Measurements from ENCODE around the gene MPPE1. TPM values are rescaled to one million over a fixed set of nuclear protein-coding genes. Genes with fewer than 3 reads are reported as not detected.
"Not testable (repeated sequence)": the region's sequence is repeated elsewhere in the genome, so short reads cannot be mapped to it uniquely, and the experiment has no call there.

Gene MPPE1
- polyA plus RNA-seq, 1 experiment, result 21.9 TPM

DNA sequence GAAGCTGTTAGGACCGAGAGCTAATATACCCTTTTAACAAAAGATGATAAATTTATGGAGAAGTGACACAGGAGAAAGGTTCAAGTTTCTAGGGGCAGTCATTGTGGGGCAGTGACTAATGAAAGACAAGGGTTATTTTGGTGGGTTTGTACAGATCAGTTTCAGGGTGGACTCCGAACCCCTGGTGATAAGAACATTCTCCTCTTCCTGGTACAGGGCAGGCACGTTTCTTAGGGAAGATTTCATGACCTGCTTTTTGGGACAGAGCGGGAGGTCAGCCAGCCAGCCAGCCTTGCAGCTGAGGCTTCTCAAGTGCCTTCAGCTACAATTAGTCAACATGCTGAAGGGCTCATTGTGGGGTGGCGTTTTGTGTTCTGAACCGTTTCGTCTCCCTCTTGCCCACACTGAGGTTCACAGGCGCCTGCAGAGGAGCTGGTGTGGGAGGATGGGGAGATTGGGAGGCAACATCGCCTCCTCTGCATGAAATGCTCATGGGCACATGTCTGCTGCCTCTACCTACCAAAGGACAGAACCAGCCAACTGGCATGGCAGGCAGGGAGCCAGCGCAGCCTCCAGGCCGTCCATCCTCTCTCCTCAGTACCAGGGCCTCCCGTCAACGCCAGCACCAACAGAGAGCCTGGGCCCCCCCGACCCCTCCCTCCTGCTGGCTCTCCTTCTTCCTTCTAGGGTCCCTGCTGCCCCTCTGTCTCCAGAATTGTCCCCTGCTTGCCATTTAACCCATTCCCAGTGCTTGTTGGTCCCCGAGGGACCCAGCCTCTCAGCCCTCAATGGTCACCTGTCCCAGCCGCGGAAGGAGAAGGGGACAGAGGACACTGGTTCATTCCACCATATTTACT, 47.3 kb downstream of the MPPE1 start:
- Histone ChIP-seq H3K27ac (ENCODE audit: low read depth, low read length) (no peak overlapping the region), H3K9me3 (ENCODE audit: control insufficient read depth, insufficient read depth, low read length) (no peaks in the 10 kb centered on the region; the same call in 1 of the 2 replicates), H3K27me3 (ENCODE audit: control insufficient read depth, insufficient read depth, low read length) (no peaks in the 10 kb centered on the region), H3K4me3 (ENCODE audit: low read depth, low read length) (no peak overlapping the region)
- ChIA-PET CTCF (interaction anchor here (1.5 kb wide), 1 partner anchor 77 kb away, joined by 5 read pairs; no protein-coding TSS in a partner anchor), POLR2A (interaction anchor here (0.6 kb wide), 1 partner anchor 13 kb away, joined by 3 read pairs; no protein-coding TSS in a partner anchor)
- TF ChIP-seq, protein P1, sequence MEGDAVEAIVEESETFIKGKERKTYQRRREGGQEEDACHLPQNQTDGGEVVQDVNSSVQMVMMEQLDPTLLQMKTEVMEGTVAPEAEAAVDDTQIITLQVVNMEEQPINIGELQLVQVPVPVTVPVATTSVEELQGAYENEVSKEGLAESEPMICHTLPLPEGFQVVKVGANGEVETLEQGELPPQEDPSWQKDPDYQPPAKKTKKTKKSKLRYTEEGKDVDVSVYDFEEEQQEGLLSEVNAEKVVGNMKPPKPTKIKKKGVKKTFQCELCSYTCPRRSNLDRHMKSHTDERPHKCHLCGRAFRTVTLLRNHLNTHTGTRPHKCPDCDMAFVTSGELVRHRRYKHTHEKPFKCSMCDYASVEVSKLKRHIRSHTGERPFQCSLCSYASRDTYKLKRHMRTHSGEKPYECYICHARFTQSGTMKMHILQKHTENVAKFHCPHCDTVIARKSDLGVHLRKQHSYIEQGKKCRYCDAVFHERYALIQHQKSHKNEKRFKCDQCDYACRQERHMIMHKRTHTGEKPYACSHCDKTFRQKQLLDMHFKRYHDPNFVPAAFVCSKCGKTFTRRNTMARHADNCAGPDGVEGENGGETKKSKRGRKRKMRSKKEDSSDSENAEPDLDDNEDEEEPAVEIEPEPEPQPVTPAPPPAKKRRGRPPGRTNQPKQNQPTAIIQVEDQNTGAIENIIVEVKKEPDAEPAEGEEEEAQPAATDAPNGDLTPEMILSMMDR (IDR thresholded peaks at IDR 0.05; ENCODE audit: low read depth, low read length), result no peak
- DNase-seq (ENCODE audit: low read depth, low spot score), result no peak

DNA sequence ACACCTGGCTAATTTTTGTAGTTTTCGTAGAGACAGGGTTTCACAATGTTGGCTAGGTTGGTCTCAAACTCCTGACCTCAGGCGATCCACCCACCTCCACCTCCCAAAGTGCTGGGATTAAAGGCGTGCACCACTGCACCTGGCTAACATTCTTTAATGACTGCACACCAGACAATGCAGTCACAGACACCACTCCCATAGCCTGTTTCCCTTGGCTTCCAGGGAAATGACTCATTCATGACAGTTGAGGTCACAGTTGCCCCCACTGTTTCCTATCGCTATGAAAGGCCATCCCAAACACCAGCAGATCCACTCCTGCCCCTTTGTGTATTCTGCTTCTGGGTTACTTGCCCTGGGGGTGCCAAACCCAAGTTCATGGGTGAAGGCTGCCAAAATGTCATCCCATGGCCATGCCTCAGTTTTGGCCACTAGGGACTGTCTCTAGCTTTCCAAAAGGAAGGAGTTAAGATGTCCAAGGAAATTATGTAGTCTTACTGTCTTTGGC, 48.2 kb downstream of the MPPE1 start:
- peak; percentile 21 for DNase-seq (ENCODE audit: low read depth, low spot score)
- no peaks in the 10 kb centered on the region; the same call in 1 of the 2 replicates for H3K9me3 ChIP-seq (ENCODE audit: control insufficient read depth, insufficient read depth, low read length)
- no peak overlapping the region for H3K27ac ChIP-seq (ENCODE audit: low read depth, low read length)
- H3K27me3 ChIP-seq (ENCODE audit: control insufficient read depth, insufficient read depth, low read length), result no peaks in the 10 kb centered on the region
- TF ChIP-seq, protein P1 (IDR thresholded peaks at IDR 0.05; ENCODE audit: low read depth, low read length), result peak; percentile 23; the same call in 1 of the 2 replicates
- no peak overlapping the region for H3K4me3 ChIP-seq (ENCODE audit: low read depth, low read length)
- ChIA-PET CTCF (interaction anchor here (1.5 kb wide), 1 partner anchor 78 kb away, joined by 5 read pairs; no protein-coding TSS in a partner anchor), POLR2A (interaction anchor here (0.6 kb wide), 1 partner anchor 14 kb away, joined by 3 read pairs; no protein-coding TSS in a partner anchor)

DNA sequence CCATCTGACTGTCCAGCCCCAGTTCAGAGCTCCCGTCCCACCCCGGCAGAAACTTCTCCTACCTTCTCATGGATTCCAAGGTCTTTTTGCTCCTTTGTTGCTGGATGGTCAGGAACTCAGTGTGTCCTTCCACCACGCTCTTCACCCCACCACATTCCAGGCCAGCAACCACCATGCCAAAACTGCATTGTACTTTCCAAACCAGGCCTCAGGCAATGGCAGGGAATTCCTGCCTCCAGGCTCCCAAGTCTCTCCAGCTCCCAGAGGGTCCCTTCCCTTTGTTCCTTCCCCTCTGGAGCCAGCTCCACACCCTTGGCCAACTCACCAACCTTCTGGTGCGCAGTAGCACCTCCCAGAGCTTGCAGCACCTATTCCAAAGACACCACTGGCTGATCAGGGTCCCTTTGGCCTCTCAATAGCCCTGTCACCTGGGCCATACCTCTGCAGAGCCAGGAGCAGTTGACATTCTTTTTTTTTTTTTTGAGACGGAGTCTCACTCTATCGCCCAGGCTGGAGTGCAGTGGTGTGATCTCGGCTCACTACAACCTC, 48.8 kb downstream of the MPPE1 start:
- H3K27me3 ChIP-seq (ENCODE audit: control insufficient read depth, insufficient read depth, low read length), result no peaks in the 10 kb centered on the region
- TF ChIP-seq, protein P1 (IDR thresholded peaks at IDR 0.05; ENCODE audit: low read depth, low read length), result no peak
- ChIA-PET POLR2A (no interaction called here), CTCF (interaction anchor here (0.6 to 1.0 kb wide), 2 partner anchors 126 to 136 kb away, joined by 3 to 4 read pairs; no protein-coding TSS in a partner anchor)
- no peaks in the 10 kb centered on the region; the same call in 1 of the 2 replicates for H3K9me3 ChIP-seq (ENCODE audit: control insufficient read depth, insufficient read depth, low read length)
- no peak for DNase-seq (ENCODE audit: low read depth, low spot score)
- no peak overlapping the region for H3K27ac ChIP-seq (ENCODE audit: low read depth, low read length)
- H3K4me3 ChIP-seq (ENCODE audit: low read depth, low read length), result no peak overlapping the region

DNA sequence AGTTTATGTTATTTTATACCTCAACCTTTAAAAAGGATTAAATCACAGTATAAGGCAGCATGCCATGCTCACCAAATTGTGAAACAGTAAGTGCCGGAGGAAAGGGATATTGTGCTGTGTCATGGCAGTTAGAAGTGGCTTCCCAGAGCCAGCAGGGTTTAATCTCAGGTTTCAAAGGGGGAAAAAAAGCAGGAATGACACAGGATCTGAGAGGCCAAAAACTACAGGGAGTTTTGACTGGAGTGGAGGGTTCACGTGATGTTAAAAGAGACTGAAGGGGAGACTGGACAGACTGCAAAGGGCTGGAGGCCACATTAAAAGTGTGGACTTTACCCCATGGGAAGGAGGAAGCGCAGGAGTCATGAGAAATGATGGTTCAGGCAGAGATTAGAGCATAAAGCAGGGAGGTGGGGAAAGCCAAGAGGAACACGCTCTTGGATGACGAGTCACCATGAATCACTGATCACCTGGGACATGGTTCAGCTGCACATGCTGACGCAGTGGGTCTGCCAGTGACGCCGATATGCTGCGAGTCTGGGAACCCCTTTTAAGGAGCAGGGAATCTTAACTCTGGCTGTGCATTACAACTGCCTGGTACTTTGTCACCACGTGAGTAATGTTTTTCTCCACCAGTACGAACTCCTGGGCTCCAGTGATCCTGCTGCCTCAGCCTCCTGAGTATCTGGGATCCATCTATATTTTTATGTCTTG, 50.8 kb downstream of the MPPE1 start:
- Histone ChIP-seq H3K9me3 (ENCODE audit: control insufficient read depth, insufficient read depth, low read length) (no peaks in the 10 kb centered on the region; the same call in 1 of the 2 replicates), H3K27ac (ENCODE audit: low read depth, low read length) (peak overlapping the region; percentile 100), H3K4me3 (ENCODE audit: low read depth, low read length) (peak overlapping the region; percentile 39), H3K27me3 (ENCODE audit: control insufficient read depth, insufficient read depth, low read length) (no peaks in the 10 kb centered on the region)
- ChIA-PET CTCF (no interaction called here), POLR2A (no interaction called here)
- peak; percentile 99 for DNase-seq (ENCODE audit: low read depth, low spot score)
- TF ChIP-seq, protein P1 (IDR thresholded peaks at IDR 0.05; ENCODE audit: low read depth, low read length), result no peak

DNA sequence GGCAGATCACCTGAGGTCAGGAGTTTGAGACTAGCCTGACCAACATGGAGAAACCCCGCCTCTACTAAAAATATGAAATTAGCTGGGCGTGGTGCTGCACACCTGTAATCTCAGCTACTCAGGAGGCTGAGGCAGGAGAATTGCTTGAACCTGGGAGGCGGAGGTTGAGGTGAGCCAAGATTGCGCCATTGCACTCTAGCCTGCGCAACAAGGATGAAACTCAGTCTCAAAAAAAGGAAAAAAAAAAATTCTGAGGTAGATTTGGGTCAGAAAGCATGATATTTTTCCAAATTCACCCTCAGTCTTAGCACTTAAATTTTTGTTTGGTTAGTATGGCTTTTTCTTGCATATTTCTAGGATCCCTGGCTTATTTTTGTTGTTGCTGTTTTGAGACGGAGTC, 53.6 kb downstream of the MPPE1 start:
- DNase-seq (ENCODE audit: low read depth, low spot score); H3K9me3 ChIP-seq (ENCODE audit: control insufficient read depth, insufficient read depth, low read length); H3K4me3 ChIP-seq (ENCODE audit: low read depth, low read length); H3K27ac ChIP-seq (ENCODE audit: low read depth, low read length); H3K27me3 ChIP-seq (ENCODE audit: control insufficient read depth, insufficient read depth, low read length): not testable (repeated sequence)
- CTCF ChIA-PET, result interaction anchor here (1.4 to 2.4 kb wide), 2 partner anchors 84 to 140 kb away, joined by 3 to 5 read pairs; no protein-coding TSS in a partner anchor
- POLR2A ChIA-PET, result interaction anchor here (0.6 kb wide), 1 partner anchor 126 kb away, joined by 7 read pairs; no protein-coding TSS in a partner anchor
